Activated T-cell treated with anti-CD3 and anti-CD28 coated beads for 1 hour (primary cell): ENCODE measurements around the gene PEPD.

Experiments used
- DNase-seq: peaks from one replicate; pipeline ENCODE4 v3.0.0-alpha.2; 2020; ENCODE audit warnings: low read depth

The PEPD gene

GRCh38 chr19:33472691-33473652, 48.6 kb downstream of the PEPD start:
- DNase-seq, result no peak

GRCh38 chr19:33472226-33472625, 49.4 kb downstream of the PEPD start:
- no peak for DNase-seq

GRCh38 chr19:33471111-33471996, 50.2 kb downstream of the PEPD start:
- DNase-seq, result no peak

- no peak for DNase-seq
Measured at GRCh38 chr19:33470686-33471085, 50.9 kb downstream of the PEPD start.

- DNase-seq, result no peak
Measured at GRCh38 chr19:33470040-33470330, 51.6 kb downstream of the PEPD start.

GRCh38 chr19:33469171-33470039, 52.2 kb downstream of the PEPD start:
- no peak for DNase-seq

GRCh38 chr19:33468361-33469170, 53.0 kb downstream of the PEPD start:
- DNase-seq, result no peak

GRCh38 chr19:33467851-33468250, 53.7 kb downstream of the PEPD start:
- no peak for DNase-seq

- DNase-seq, result no peak
Measured at GRCh38 chr19:33465834-33466233, 55.8 kb downstream of the PEPD start.

- DNase-seq, result no peak
Measured at GRCh38 chr19:33465371-33465770, 56.2 kb downstream of the PEPD start.

GRCh38 chr19:33464733-33465115, 56.9 kb downstream of the PEPD start:
- DNase-seq, result no peak

GRCh38 chr19:33464010-33464732, 57.4 kb downstream of the PEPD start:
- no peak for DNase-seq

GRCh38 chr19:33463199-33463598, 58.4 kb downstream of the PEPD start:
- no peak for DNase-seq

- no peak for DNase-seq
Measured at GRCh38 chr19:33462112-33462791, 59.3 kb downstream of the PEPD start.

GRCh38 chr19:33461256-33462111, 60.1 kb downstream of the PEPD start:
- no peak for DNase-seq

GRCh38 chr19:33460221-33460908, 61.2 kb downstream of the PEPD start:
- no peak for DNase-seq

- no peak for DNase-seq
Measured at GRCh38 chr19:33459222-33460090, 62.1 kb downstream of the PEPD start.
